OCI-LY3 (cell line): ENCODE data around the gene RNASET2.

ENCODE experiments used
- H2AFZ ChIP-seq: fragments of 200-600, 300-600 bp; shearing (Covaris generic); 2 replicates; pipeline ENCODE4 v1.6.0; 2014; ENCODE audit warnings: antibody characterized with exemption, low read depth, low read length
- H3K27ac ChIP-seq: fragments of 200-600, 300-600 bp; sonication (generic); 2 replicates; pipeline ENCODE4 v1.5.1; 2014; ENCODE audit warnings: mild to moderate bottlenecking, low read length, moderate library complexity, mixed read lengths
- H3K27me3 ChIP-seq: fragments of 200-600, 300-600 bp; sonication (generic); 2 replicates; pipeline ENCODE4 v1.6.1; 2014; ENCODE audit warnings: low read depth, low read length, mixed read lengths
- H3K36me3 ChIP-seq: fragments of 200-600, 300-600 bp; sonication (generic); replicated peaks from 2 replicates; pipeline ENCODE3; 2014; ENCODE audit warnings: low read depth, low read length, mixed read lengths
- H3K4me1 ChIP-seq: fragments of 300-600, 200-600 bp; sonication (generic); 2 replicates; pipeline ENCODE4 v1.6.1; 2014; ENCODE audit warnings: low read length, mixed read lengths
- H3K4me2 ChIP-seq: fragments of 200-600, 300-600 bp; sonication (generic); 2 replicates; pipeline ENCODE4 v1.6.1; 2014; ENCODE audit warnings: low read length, mixed read lengths
- H3K4me3 ChIP-seq: fragments of 300-600, 200-600 bp; sonication (generic); 2 replicates; pipeline ENCODE4 v1.5.1; 2014; ENCODE audit warnings: antibody characterized with exemption, mild to moderate bottlenecking, low read length, moderate library complexity
- H3K79me2 ChIP-seq: fragments of 300-600, 200-600 bp; shearing (Covaris generic); 2 replicates; pipeline ENCODE4 v1.6.1; 2014; ENCODE audit warnings: mild to moderate bottlenecking, low read length, mixed read lengths
- H3K9ac ChIP-seq: fragments of 300-600, 200-600 bp; shearing (Covaris generic); 2 replicates; pipeline ENCODE4 v1.6.0; 2014; ENCODE audit warnings: mild to moderate bottlenecking, low read length, moderate library complexity
- H3K9me3 ChIP-seq: fragments of 200-600, 300-600 bp; shearing (Covaris generic); 2 replicates; pipeline ENCODE4 v1.6.1; 2014; ENCODE audit warnings: low read length, mixed read lengths; ENCODE audit not compliant: insufficient read depth
- H4K20me1 ChIP-seq: fragments of 200-600, 300-600 bp; sonication (generic); 2 replicates; pipeline ENCODE4 v1.6.1; 2016; ENCODE audit warnings: low read length, mixed read lengths; ENCODE audit not compliant: insufficient read depth
- EZH2phosphoT487 ChIP-seq: fragments of 200-600 bp; shearing (Covaris generic); IDR thresholded peaks from 2 replicates; pipeline ENCODE4 v1.6.1; 2018; ENCODE audit warnings: antibody characterized with exemption, mixed run types, low read depth
- TF ChIP-seq, protein P1 (sequence below): fragments of 200-600, 300-600 bp; sonication (generic); IDR thresholded peaks from 2 replicates; pipeline ENCODE4 v1.5.1; 2014; ENCODE audit warnings: antibody characterized with exemption, low read length, low read depth

RNASET2 gene

DNA sequence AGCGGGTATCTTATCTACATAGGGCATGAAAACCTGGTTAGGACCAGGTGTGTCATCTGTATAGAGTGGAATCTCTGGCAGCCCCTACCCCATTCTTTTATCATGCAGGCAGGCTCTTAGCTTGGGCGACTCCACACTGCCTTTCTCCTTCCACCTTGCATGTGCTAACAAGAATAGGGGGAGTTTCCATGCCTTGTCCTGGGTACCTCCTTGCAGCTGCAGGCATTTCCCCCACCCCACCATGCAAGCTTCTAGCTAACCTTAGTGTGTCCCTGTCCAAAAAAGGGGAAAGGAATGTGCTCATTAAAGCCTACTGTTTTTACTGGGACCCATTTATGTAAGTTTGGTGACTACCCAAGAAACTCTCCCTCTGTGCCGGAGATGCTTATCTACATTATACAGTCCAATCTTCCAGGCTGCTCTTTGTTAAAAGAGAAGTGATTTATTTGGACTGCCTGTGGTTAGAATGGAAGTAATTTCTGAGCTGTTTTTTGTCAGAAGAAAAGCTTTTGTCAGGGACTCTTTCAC is 32.4 kb upstream of the RNASET2 start:
- Histone ChIP-seq H3K27me3 (no peaks in the 10 kb centered on the region), H3K9ac (no peak overlapping the region), H3K4me2 (no peak overlapping the region), H2AFZ (no peak overlapping the region), H3K4me1 (peaks cover 13% of the 10 kb centered on the region), H3K79me2 (no peaks in the 10 kb centered on the region; the same call in 1 of the 2 replicates), H3K4me3 (no peak overlapping the region), H3K9me3 (no peaks in the 10 kb centered on the region), H3K27ac (no peak overlapping the region), H3K36me3 (no peaks in the 10 kb centered on the region), H4K20me1 (0 out of 2 replicates have a peak, but pooled peaks cover 3% of the 10 kb centered on the region)
- TF ChIP-seq, protein P1, sequence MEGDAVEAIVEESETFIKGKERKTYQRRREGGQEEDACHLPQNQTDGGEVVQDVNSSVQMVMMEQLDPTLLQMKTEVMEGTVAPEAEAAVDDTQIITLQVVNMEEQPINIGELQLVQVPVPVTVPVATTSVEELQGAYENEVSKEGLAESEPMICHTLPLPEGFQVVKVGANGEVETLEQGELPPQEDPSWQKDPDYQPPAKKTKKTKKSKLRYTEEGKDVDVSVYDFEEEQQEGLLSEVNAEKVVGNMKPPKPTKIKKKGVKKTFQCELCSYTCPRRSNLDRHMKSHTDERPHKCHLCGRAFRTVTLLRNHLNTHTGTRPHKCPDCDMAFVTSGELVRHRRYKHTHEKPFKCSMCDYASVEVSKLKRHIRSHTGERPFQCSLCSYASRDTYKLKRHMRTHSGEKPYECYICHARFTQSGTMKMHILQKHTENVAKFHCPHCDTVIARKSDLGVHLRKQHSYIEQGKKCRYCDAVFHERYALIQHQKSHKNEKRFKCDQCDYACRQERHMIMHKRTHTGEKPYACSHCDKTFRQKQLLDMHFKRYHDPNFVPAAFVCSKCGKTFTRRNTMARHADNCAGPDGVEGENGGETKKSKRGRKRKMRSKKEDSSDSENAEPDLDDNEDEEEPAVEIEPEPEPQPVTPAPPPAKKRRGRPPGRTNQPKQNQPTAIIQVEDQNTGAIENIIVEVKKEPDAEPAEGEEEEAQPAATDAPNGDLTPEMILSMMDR: no peak
- no peak for TF ChIP-seq EZH2phosphoT487

DNA sequence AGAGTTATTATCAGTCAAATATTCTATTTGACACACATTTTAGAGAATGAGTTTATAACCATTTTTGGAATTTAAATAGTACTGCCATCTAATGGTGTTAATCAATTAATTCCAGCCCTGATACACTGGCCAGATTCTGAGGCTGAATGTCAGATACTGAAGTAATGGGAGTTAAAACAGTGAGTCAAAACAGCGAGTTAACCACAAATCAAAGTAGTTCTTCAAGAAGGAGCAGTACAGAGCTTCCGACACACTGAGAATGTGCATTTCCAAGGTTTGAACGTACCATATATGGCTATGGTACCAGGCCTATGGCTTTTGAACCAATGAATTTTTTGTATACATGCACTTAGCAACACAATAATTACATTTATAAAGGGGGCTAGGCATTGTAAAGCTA is 31.6 kb upstream of the RNASET2 start:
- Histone ChIP-seq H3K27ac (no peak overlapping the region), H3K27me3 (no peaks in the 10 kb centered on the region), H3K4me2 (no peak overlapping the region), H3K36me3 (peaks cover 2% of the 10 kb centered on the region), H3K9ac (no peak overlapping the region), H3K4me1 (peaks cover 9% of the 10 kb centered on the region; the same call in 1 of the 2 replicates), H3K9me3 (no peaks in the 10 kb centered on the region), H2AFZ (no peak overlapping the region), H3K4me3 (no peak overlapping the region), H3K79me2 (no peaks in the 10 kb centered on the region; the same call in 1 of the 2 replicates), H4K20me1 (0 out of 2 replicates have a peak, but pooled peaks cover 3% of the 10 kb centered on the region)
- no peak for TF ChIP-seq EZH2phosphoT487
- TF ChIP-seq, protein P1: peak; percentile 25; the same call in 1 of the 2 replicates

DNA sequence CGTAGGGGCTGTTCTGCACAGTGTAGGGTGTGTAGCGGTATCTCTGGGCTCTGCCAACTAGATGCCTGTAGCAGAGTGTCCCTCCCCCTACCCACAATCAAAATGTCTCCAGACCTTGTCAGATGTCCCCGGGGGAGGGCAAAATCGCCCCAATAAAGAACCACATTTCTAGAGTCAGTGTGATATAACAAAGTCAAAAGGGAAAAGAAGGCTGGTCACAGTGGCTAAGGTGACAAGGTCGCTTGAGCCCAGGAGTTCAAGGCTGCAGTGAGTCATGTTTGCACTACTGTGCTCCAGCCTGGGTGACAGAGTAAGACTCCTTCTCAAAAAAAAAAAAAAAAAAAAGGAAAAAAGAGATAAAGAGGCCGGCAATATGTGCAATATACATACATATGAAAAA is 31.1 kb upstream of the RNASET2 start:
- H3K4me3 ChIP-seq: no peak overlapping the region
- no peak overlapping the region for H3K4me2 ChIP-seq
- no peak overlapping the region for H2AFZ ChIP-seq
- H3K9ac ChIP-seq: no peak overlapping the region
- no peaks in the 10 kb centered on the region for H3K9me3 ChIP-seq
- no peaks in the 10 kb centered on the region for H3K27me3 ChIP-seq
- H4K20me1 ChIP-seq: 0 out of 2 replicates have a peak, but pooled peaks cover 3% of the 10 kb centered on the region
- no peak overlapping the region for H3K27ac ChIP-seq
- peaks cover 9% of the 10 kb centered on the region; the same call in 1 of the 2 replicates for H3K4me1 ChIP-seq
- no peaks in the 10 kb centered on the region; the same call in 1 of the 2 replicates for H3K79me2 ChIP-seq
- peaks cover 4% of the 10 kb centered on the region for H3K36me3 ChIP-seq
- TF ChIP-seq EZH2phosphoT487: no peak
- TF ChIP-seq, protein P1: no peak

DNA sequence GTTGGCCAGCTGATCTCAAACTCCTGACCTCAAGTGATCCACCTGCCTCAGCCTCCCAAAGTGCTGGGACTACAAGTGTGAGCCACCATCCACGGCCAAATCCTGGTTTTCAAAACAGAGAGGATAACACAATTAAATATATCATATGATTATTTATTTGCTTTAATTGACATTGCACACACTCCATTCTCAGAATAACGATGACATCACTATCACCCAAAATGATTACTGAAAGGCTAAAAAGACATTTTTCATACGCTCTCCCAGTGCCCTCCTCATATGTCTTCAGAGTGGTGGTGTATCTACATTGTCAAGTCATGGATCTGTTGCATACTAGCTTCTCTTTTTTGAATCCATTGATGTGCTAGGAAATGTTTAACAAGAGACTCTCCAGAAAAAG is 24.4 kb upstream of the RNASET2 start:
- Histone ChIP-seq H3K4me1 (no peaks in the 10 kb centered on the region), H3K4me2 (no peak overlapping the region), H3K36me3 (peaks cover 4% of the 10 kb centered on the region), H3K9me3 (no peaks in the 10 kb centered on the region), H3K27ac (no peak overlapping the region), H3K9ac (no peak overlapping the region), H2AFZ (no peak overlapping the region), H3K79me2 (no peaks in the 10 kb centered on the region), H3K27me3 (no peaks in the 10 kb centered on the region), H3K4me3 (no peak overlapping the region), H4K20me1 (no peaks in the 10 kb centered on the region)
- TF ChIP-seq, protein P1: no peak
- no peak for TF ChIP-seq EZH2phosphoT487
